GM21381 (cell line): ENCODE measurements around the gene YJEFN3.

Experiments used
- ATAC-seq: cut with Tn5 transposase; IDR thresholded peaks from one replicate; pipeline ENCODE4 v1.9.1; 2021; ENCODE audit warnings: mild to moderate bottlenecking, moderate library complexity; ENCODE audit not compliant: unreplicated experiment

Gene YJEFN3

GRCh38 chr19:19495614-19496603, 32.8 kb upstream of the YJEFN3 start:
- ATAC-seq: no peak

GRCh38 chr19:19498255-19498991, 30.3 kb upstream of the YJEFN3 start:
- no peak for ATAC-seq

GRCh38 chr19:19499272-19499995, 29.3 kb upstream of the YJEFN3 start:
- ATAC-seq: no peak

GRCh38 chr19:19500975-19501644, 27.6 kb upstream of the YJEFN3 start:
- no peak for ATAC-seq

- ATAC-seq: no peak
Measured at GRCh38 chr19:19501798-19502197, 26.9 kb upstream of the YJEFN3 start.

GRCh38 chr19:19502281-19502680, 26.4 kb upstream of the YJEFN3 start:
- ATAC-seq: no peak

- ATAC-seq: no peak
Measured at GRCh38 chr19:19502808-19503602, 25.7 kb upstream of the YJEFN3 start.

- ATAC-seq: no peak
Measured at GRCh38 chr19:19504754-19505668, 23.7 kb upstream of the YJEFN3 start.

- ATAC-seq: no peak
Measured at GRCh38 chr19:19505669-19506326, 22.9 kb upstream of the YJEFN3 start.

GRCh38 chr19:19506592-19506991, 22.1 kb upstream of the YJEFN3 start:
- ATAC-seq: no peak

GRCh38 chr19:19507354-19507753, 21.4 kb upstream of the YJEFN3 start:
- ATAC-seq: no peak

GRCh38 chr19:19508217-19508616, 20.5 kb upstream of the YJEFN3 start:
- no peak for ATAC-seq

- ATAC-seq: no peak
Measured at GRCh38 chr19:19510432-19510831, 18.3 kb upstream of the YJEFN3 start.

- no peak for ATAC-seq
Measured at GRCh38 chr19:19513682-19514081, 15.0 kb upstream of the YJEFN3 start.

GRCh38 chr19:19514215-19514657, 14.5 kb upstream of the YJEFN3 start:
- no peak for ATAC-seq

- no peak for ATAC-seq
Measured at GRCh38 chr19:19514881-19515641, 13.7 kb upstream of the YJEFN3 start, which contains the start of gene TSSK6. TSS of gene TSSK6 (minus strand) at chr19:19515548. CDS start at chr19:19515427, 121 bp downstream.
